Activated T-cell treated with anti-CD3 and anti-CD28 coated beads for 1 hour (primary cell): ENCODE measurements around the gene DDX60.

Experiments used
- DNase-seq: peaks from one replicate; pipeline ENCODE4 v3.0.0-alpha.2; 2020; ENCODE audit warnings: low read depth

Gene DDX60

DNA sequence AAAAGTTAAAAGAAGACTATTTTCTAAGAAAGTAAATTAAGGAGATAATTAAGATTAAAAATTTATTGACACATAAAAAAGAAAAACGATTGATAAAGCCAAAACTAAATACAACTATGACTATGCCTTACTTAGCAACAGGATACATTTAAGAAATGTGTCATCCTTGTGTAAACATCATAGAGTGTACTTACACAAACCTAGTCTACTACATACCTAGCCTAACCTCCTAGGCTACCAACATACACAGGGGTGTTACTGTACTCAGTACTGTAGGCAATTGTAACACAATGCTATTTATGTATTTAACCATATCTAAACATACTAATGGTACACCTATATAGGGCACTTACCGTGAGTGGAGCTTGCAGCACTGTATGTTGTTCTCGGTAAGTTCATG, 117.9 kb downstream of the DDX60 start:
- no peak for DNase-seq

GRCh38 chr4:168199260-168199957, 119.1 kb downstream of the DDX60 start:
- no peak for DNase-seq

- DNase-seq = no peak
These were observed 120.6 kb downstream of the DDX60 start for GRCh38 chr4:168197926-168198325.

GRCh38 chr4:168188754-168189153, 129.8 kb downstream of the DDX60 start:
- DNase-seq = no peak

DNA sequence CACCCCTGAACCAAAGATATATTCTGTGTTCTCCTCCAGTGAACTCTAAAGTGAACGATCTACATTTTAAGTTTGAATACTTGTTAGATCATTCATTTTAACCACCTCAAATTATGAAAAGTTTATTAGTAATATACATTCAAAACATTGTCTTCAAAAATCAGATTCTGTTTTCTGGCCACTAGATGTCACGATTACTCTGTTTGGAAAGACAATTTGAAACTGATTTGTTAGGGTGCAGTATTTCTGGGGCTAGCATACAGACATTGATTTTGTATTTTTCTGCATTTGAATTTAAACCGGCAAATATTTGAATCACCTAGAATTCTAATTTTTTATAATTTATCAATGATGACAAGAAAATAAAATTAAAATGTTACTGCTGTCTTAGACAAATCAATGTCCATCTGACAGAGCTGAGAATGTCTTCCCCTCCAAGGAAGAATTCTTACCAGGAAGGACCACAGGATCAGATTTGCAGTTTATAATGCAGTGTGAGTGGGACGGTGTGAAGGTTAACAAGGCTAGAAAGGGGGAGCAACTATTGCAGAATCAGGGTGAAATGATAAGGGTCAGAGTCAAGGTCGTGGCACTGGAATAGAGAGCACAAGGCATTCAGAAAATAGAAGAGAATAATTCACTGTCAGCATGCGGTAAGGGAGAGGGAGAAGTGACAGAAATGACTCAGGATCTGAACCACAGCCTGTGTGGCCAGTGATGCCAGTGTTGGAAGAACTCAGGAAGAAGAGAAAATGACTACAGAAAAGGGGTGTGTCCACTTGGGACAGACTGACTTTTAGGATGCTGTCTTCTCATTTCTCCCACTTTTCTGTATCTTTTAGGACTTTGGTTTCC, 134.6 kb downstream of the DDX60 start:
- DNase-seq = no peak

- DNase-seq = no peak
These were observed 140.9 kb downstream of the DDX60 start for GRCh38 chr4:168177546-168178149.

DNA sequence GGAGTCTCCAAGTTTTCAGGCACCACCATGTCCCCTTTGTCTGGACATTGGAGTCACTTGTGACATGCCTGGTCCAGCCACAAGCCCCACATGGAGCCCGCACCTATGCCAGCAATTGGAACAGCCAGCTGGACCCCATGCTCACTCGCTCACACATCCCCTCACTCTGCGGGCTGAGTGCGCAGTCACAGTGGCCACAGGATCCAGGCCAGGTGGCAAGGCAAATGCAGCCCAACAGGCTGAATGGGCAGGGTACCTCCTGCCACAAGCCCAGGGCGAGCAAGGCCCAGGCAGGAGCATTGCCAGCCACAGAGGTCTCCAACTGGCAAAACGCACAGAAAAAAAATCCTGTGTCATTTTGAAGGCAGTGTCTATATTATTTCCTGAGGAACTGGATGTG, 144.2 kb downstream of the DDX60 start:
- no peak for DNase-seq

GRCh38 chr4:168167714-168168284, 150.8 kb downstream of the DDX60 start:
- DNase-seq = no peak
